GM18868 (cell line): Measurements from ENCODE around the gene ZBTB34.

Experiments used
- ATAC-seq: cut with Tn5 transposase; IDR thresholded peaks from one replicate; pipeline ENCODE4 v1.9.1; 2021; ENCODE audit warnings: mild to moderate bottlenecking, moderate library complexity; ENCODE audit not compliant: unreplicated experiment

Gene ZBTB34

GRCh38 chr9:126875756-126876510 is 15.5 kb downstream of the ZBTB34 start:
- no peak for ATAC-seq

- ATAC-seq = no peak
Observed at GRCh38 chr9:126876531-126876930, 16.1 kb downstream of the ZBTB34 start.

- no peak for ATAC-seq
Observed at GRCh38 chr9:126877418-126877817, 17.0 kb downstream of the ZBTB34 start.

GRCh38 chr9:126879288-126879687 is 18.8 kb downstream of the ZBTB34 start:
- no peak for ATAC-seq

- no peak for ATAC-seq
Observed at GRCh38 chr9:126880226-126880946, 19.9 kb downstream of the ZBTB34 start.

- no peak for ATAC-seq
Observed at GRCh38 chr9:126880947-126881332, 20.5 kb downstream of the ZBTB34 start.

GRCh38 chr9:126882746-126883145 is 22.3 kb downstream of the ZBTB34 start:
- ATAC-seq = no peak

- ATAC-seq = no peak
Observed at GRCh38 chr9:126883636-126884035, 23.2 kb downstream of the ZBTB34 start.

GRCh38 chr9:126885131-126885641 is 24.7 kb downstream of the ZBTB34 start:
- no peak for ATAC-seq

GRCh38 chr9:126886034-126886822 is 25.8 kb downstream of the ZBTB34 start:
- ATAC-seq = no peak

GRCh38 chr9:126886897-126887296 is 26.5 kb downstream of the ZBTB34 start:
- ATAC-seq = no peak

GRCh38 chr9:126891676-126892075 is 31.2 kb downstream of the ZBTB34 start:
- ATAC-seq = no peak

GRCh38 chr9:126893079-126893478 is 32.6 kb downstream of the ZBTB34 start:
- no peak for ATAC-seq

GRCh38 chr9:126894052-126894603 is 33.7 kb downstream of the ZBTB34 start:
- no peak for ATAC-seq

GRCh38 chr9:126902210-126902609 is 41.8 kb downstream of the ZBTB34 start:
- ATAC-seq = no peak

GRCh38 chr9:126904586-126904985 is 44.1 kb downstream of the ZBTB34 start:
- ATAC-seq = no peak

- no peak for ATAC-seq
Observed at GRCh38 chr9:126906091-126906490, 45.7 kb downstream of the ZBTB34 start.

GRCh38 chr9:126907058-126907457 is 46.6 kb downstream of the ZBTB34 start:
- ATAC-seq = no peak

GRCh38 chr9:126914458-126915280 is 54.2 kb downstream of the ZBTB34 start, which contains the start of gene RALGPS1:
TSS of gene RALGPS1 (plus strand) at chr9:126914782. CDS start at chr9:126962290, 47,508 bp downstream.
- peak; percentile 97 for ATAC-seq

- ATAC-seq = peak; percentile 3
Observed at GRCh38 chr9:126915281-126915816, 54.9 kb downstream of the ZBTB34 start.
